SW480 (cell line): ENCODE data around the gene EIF3A.

Experiments
- DNase-seq: peaks from one replicate; pipeline ENCODE4 v3.0.0-alpha.2; 2016; ENCODE audit warnings: low spot score

The EIF3A gene

GRCh38 chr10:119005362-119006043 is 75.1 kb downstream of the EIF3A start:
- DNase-seq = peak; percentile 46

GRCh38 chr10:119003572-119004289 is 76.9 kb downstream of the EIF3A start:
- no peak for DNase-seq

- DNase-seq = no peak
Measured at GRCh38 chr10:119001717-119002500, 78.7 kb downstream of the EIF3A start.

- no peak for DNase-seq
Measured at GRCh38 chr10:118998183-118998582, 82.4 kb downstream of the EIF3A start.

- DNase-seq = no peak
Measured at GRCh38 chr10:118997379-118997778, 83.2 kb downstream of the EIF3A start.

GRCh38 chr10:118995739-118996138 is 84.9 kb downstream of the EIF3A start:
- no peak for DNase-seq

GRCh38 chr10:118994321-118994720 is 86.3 kb downstream of the EIF3A start:
- DNase-seq = no peak

GRCh38 chr10:118993214-118993613 is 87.4 kb downstream of the EIF3A start:
- DNase-seq = no peak

GRCh38 chr10:118992496-118992895 is 88.1 kb downstream of the EIF3A start:
- DNase-seq = no peak

- DNase-seq = no peak
Measured at GRCh38 chr10:118990326-118990725, 90.3 kb downstream of the EIF3A start.

GRCh38 chr10:118986815-118987790 is 93.5 kb downstream of the EIF3A start:
- no peak for DNase-seq

GRCh38 chr10:118985576-118985975 is 95.0 kb downstream of the EIF3A start:
- no peak for DNase-seq
